Measurements from ENCODE around the gene ZDHHC14.

The ZDHHC14 gene

DNA sequence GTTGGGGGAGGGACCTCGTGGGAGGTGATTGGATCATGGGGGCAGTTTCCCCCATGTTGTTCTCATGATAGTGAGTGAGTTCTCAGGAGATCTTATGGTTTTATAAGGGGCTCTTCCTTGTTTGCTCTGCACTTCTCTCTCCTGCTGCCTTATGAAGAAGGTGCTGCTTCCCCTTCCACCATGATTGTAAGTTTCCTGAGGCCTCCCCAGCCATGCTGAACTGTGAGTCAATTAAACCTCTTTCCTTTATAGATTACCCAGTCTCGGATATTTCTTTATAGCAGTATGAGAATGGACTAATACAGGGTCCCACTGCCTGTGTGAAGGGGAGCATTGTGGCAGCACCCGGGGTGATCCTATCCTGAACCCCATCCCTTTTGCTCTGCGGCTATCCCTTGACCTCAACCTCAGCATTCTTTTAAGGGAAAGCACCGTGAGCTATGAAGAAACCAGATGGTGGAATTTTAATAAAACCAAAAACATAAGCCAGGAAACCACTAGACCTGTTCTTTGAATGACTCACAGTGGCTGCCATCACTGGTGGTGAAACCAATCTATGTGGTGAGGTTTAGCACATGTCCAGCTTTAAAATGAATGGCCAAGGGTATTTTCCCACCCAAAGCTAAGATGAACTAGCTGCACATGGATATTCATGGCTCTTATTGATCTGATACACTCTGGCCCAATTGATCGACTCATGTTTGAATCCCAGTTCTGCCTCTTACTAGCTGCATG, 62.2 kb downstream of the ZDHHC14 start:
- peak; percentile 80 for ATAC-seq
- TF ChIP-seq TOX (CRISPR knock-in tag; IDR thresholded peaks at IDR 0.05; ENCODE audit: borderline replicate concordance) = no peak
- TF ChIP-seq, protein P1, sequence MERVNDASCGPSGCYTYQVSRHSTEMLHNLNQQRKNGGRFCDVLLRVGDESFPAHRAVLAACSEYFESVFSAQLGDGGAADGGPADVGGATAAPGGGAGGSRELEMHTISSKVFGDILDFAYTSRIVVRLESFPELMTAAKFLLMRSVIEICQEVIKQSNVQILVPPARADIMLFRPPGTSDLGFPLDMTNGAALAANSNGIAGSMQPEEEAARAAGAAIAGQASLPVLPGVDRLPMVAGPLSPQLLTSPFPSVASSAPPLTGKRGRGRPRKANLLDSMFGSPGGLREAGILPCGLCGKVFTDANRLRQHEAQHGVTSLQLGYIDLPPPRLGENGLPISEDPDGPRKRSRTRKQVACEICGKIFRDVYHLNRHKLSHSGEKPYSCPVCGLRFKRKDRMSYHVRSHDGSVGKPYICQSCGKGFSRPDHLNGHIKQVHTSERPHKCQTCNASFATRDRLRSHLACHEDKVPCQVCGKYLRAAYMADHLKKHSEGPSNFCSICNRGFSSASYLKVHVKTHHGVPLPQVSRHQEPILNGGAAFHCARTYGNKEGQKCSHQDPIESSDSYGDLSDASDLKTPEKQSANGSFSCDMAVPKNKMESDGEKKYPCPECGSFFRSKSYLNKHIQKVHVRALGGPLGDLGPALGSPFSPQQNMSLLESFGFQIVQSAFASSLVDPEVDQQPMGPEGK (CRISPR knock-in tag; IDR thresholded peaks at IDR 0.05; ENCODE audit: borderline replicate concordance) = 0 out of 2 replicates have a peak, but pooled peaks have one; percentile 32

DNA sequence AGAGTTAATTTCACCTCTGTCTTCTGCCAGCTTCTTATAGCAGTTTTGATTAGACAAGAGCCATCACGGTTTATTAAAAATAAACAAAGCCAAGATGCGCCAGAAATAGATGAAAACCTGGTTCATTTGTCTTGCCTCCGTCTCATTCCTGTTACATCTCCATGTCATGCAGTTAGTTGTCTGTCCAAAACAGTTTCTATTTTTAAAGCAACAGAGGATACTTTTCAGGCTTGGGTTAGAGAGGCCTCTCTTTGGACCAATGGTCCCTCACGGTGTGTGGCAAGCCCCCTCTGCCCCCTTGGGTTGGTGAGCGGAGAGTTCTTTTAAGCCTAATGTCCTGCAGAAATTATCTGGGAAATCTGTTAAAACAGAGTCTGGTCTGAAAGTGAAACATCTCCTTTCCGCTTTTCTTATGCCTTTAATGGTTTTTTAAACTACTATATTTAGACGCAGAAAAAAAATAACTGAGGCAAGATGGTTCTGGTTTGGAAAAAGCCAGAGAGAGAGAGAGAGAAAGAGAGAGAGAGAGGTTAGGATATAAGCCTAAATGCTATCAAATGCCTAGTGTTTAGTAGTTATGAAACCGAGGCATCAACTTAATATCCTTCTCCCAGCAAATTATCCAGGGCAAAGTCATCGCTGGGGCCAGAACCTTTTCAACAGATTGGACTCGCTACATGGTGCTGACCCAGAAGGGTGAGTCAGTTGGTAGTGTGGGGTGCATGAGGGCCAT, 64.5 kb downstream of the ZDHHC14 start:
- ATAC-seq = no peak
- TF ChIP-seq ARNTL (CRISPR knock-in tag; IDR thresholded peaks at IDR 0.05; ENCODE audit: borderline replicate concordance, low read depth) (no peak), OSR1 (CRISPR knock-in tag; IDR thresholded peaks at IDR 0.05) (no peak), TCF4 (CRISPR knock-in tag; IDR thresholded peaks at IDR 0.05; ENCODE audit: borderline replicate concordance) (no peak), ZNF565 (CRISPR knock-in tag; conservative IDR thresholded peaks at IDR 0.05; ENCODE audit: low read depth) (no peak), ZNF8 (CRISPR knock-in tag; IDR thresholded peaks at IDR 0.05) (no peak)
- TF ChIP-seq, protein P2, sequence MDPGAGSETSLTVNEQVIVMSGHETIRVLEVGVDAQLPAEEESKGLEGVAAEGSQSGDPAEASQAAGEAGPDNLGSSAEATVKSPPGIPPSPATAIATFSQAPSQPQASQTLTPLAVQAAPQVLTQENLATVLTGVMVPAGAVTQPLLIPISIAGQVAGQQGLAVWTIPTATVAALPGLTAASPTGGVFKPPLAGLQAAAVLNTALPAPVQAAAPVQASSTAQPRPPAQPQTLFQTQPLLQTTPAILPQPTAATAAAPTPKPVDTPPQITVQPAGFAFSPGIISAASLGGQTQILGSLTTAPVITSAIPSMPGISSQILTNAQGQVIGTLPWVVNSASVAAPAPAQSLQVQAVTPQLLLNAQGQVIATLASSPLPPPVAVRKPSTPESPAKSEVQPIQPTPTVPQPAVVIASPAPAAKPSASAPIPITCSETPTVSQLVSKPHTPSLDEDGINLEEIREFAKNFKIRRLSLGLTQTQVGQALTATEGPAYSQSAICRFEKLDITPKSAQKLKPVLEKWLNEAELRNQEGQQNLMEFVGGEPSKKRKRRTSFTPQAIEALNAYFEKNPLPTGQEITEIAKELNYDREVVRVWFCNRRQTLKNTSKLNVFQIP (CRISPR knock-in tag; IDR thresholded peaks at IDR 0.05; ENCODE audit: borderline replicate concordance, low read depth) = no peak

DNA sequence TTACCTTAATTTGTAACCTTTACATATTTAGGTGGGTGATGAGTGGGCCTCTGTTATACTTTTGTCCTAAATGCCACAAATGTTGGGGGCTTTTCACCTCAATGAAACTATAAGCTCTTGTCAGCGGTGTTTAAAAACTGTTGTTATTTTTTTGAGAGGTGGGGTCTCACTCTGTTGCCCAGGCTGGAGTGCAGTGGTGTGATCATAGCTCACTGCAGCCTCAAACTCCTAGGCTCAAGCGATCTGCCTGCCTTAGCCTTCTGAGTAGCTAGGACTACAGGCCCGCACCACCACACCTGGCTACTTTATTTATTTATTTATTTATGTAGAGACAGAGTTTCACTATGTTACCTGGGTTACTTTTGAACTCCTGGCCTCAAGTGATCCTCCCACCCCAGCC, 66.7 kb downstream of the ZDHHC14 start:
- no peak for TF ChIP-seq OSR1 (CRISPR knock-in tag; IDR thresholded peaks at IDR 0.05)
- no peak for TF ChIP-seq RARB (CRISPR knock-in tag; IDR thresholded peaks at IDR 0.05)
- TF ChIP-seq TCF4 (CRISPR knock-in tag; IDR thresholded peaks at IDR 0.05; ENCODE audit: borderline replicate concordance) = no peak
- TF ChIP-seq, protein P2 (CRISPR knock-in tag; IDR thresholded peaks at IDR 0.05; ENCODE audit: borderline replicate concordance, low read depth) = no peak
- TF ChIP-seq GLIS3 (CRISPR knock-in tag; IDR thresholded peaks at IDR 0.05) = no peak
- TF ChIP-seq ESRRG (CRISPR knock-in tag; IDR thresholded peaks at IDR 0.05) = no peak
- TF ChIP-seq, protein P3, sequence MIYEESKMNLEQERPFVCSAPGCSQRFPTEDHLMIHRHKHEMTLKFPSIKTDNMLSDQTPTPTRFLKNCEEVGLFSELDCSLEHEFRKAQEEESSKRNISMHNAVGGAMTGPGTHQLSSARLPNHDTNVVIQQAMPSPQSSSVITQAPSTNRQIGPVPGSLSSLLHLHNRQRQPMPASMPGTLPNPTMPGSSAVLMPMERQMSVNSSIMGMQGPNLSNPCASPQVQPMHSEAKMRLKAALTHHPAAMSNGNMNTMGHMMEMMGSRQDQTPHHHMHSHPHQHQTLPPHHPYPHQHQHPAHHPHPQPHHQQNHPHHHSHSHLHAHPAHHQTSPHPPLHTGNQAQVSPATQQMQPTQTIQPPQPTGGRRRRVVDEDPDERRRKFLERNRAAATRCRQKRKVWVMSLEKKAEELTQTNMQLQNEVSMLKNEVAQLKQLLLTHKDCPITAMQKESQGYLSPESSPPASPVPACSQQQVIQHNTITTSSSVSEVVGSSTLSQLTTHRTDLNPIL (CRISPR knock-in tag; IDR thresholded peaks at IDR 0.05; ENCODE audit: low read depth) = no peak
- TF ChIP-seq, protein P4, sequence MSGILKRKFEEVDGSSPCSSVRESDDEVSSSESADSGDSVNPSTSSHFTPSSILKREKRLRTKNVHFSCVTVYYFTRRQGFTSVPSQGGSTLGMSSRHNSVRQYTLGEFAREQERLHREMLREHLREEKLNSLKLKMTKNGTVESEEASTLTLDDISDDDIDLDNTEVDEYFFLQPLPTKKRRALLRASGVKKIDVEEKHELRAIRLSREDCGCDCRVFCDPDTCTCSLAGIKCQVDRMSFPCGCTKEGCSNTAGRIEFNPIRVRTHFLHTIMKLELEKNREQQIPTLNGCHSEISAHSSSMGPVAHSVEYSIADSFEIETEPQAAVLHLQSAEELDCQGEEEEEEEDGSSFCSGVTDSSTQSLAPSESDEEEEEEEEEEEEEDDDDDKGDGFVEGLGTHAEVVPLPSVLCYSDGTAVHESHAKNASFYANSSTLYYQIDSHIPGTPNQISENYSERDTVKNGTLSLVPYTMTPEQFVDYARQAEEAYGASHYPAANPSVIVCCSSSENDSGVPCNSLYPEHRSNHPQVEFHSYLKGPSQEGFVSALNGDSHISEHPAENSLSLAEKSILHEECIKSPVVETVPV (CRISPR knock-in tag; IDR thresholded peaks at IDR 0.05) = no peak
- TF ChIP-seq ISL1 (CRISPR knock-in tag; IDR thresholded peaks at IDR 0.05) = no peak
- no peak for TF ChIP-seq ZNF565 (CRISPR knock-in tag; conservative IDR thresholded peaks at IDR 0.05; ENCODE audit: low read depth)
- TF ChIP-seq ARNTL (CRISPR knock-in tag; IDR thresholded peaks at IDR 0.05; ENCODE audit: borderline replicate concordance, low read depth) = no peak
- no peak for ATAC-seq

DNA sequence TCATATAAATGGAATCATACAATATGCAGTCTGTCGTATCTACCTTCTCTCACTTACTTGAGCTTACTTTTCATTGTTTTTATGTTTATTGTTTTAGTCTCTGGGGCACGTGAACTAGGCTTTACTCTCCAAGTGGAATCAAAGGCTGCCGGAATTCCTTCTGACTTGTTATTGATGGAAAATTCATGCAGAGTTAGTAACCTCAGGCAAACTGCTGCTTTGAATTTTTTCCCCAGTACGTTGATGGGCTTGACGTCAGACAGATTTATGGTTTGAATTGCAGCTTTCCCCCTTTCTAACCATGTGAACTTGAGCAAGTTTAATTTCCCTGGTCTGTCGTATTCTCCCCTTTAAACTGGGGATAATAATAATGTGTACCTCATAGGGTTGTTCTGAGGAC, 68.6 kb downstream of the ZDHHC14 start:
- TF ChIP-seq ZC3H10 (CRISPR knock-in tag; IDR thresholded peaks at IDR 0.05) (no peak), ARNTL (CRISPR knock-in tag; IDR thresholded peaks at IDR 0.05; ENCODE audit: borderline replicate concordance, low read depth) (no peak), RARB (CRISPR knock-in tag; IDR thresholded peaks at IDR 0.05) (no peak), SNAI2 (CRISPR knock-in tag; IDR thresholded peaks at IDR 0.05) (no peak), ZNF70 (CRISPR knock-in tag; IDR thresholded peaks at IDR 0.05) (no peak), TCF4 (CRISPR knock-in tag; IDR thresholded peaks at IDR 0.05; ENCODE audit: borderline replicate concordance) (no peak), ISL1 (CRISPR knock-in tag; IDR thresholded peaks at IDR 0.05) (no peak), ZFP30 (CRISPR knock-in tag; IDR thresholded peaks at IDR 0.05) (no peak), CSDC2 (CRISPR knock-in tag; IDR thresholded peaks at IDR 0.05) (no peak), ZFP3 (CRISPR knock-in tag; IDR thresholded peaks at IDR 0.05) (no peak)
- TF ChIP-seq, protein P2 (CRISPR knock-in tag; IDR thresholded peaks at IDR 0.05; ENCODE audit: borderline replicate concordance, low read depth) = no peak
- TF ChIP-seq, protein P4 (CRISPR knock-in tag; IDR thresholded peaks at IDR 0.05) = no peak
- TF ChIP-seq, protein P1 (CRISPR knock-in tag; IDR thresholded peaks at IDR 0.05; ENCODE audit: borderline replicate concordance) = no peak
- ATAC-seq = no peak

All from SK-N-SH treated with all-trans-retinoic acid at 6 μM for 48 hours (cell line).